Skin of body (tissue), 2 donors: Measurements from ENCODE around the gene AMOTL1. TPM values are rescaled to one million over a fixed set of nuclear protein-coding genes. Genes with fewer than 3 reads are reported as not detected.
A peak's percentile ranks its signal among the peaks of the same experiment; 100 is the strongest.

ENCODE experiments used
- DNase-seq: peaks from one replicate; lab custom pipeline; 2025; lab: John Stamatoyannopoulos, UW
- total RNA-seq: library from RNA; depleted of rRNA; stranded (reverse); fragments of >200 nt; gene quantifications from one replicate; pipeline ENCODE4 v1.2.3, GENCODE V29; 2014

Gene AMOTL1
- total RNA-seq, 1 donor from 2014 or later = 80.7 TPM

GRCh38 chr11:94742665-94743064 is 25.5 kb upstream of the AMOTL1 start:
- DNase-seq = no peak

- no peak for DNase-seq
Measured at GRCh38 chr11:94746721-94747120, 21.4 kb upstream of the AMOTL1 start.

- no peak for DNase-seq
Measured at GRCh38 chr11:94747146-94747545, 21.0 kb upstream of the AMOTL1 start.

GRCh38 chr11:94747601-94748041 is 20.5 kb upstream of the AMOTL1 start:
- DNase-seq = no peak

- DNase-seq = no peak
Measured at GRCh38 chr11:94749369-94749768, 18.8 kb upstream of the AMOTL1 start.

- no peak for DNase-seq
Measured at GRCh38 chr11:94750319-94751217, 17.6 kb upstream of the AMOTL1 start.

- DNase-seq = no peak
Measured at GRCh38 chr11:94751218-94751609, 16.9 kb upstream of the AMOTL1 start.

- no peak for DNase-seq
Measured at GRCh38 chr11:94751786-94752185, 16.4 kb upstream of the AMOTL1 start.

- DNase-seq = no peak
Measured at GRCh38 chr11:94753630-94754029, 14.5 kb upstream of the AMOTL1 start.

GRCh38 chr11:94754335-94754734 is 13.8 kb upstream of the AMOTL1 start:
- DNase-seq = no peak

GRCh38 chr11:94754819-94755218 is 13.3 kb upstream of the AMOTL1 start:
- DNase-seq = no peak

- DNase-seq = no peak
Measured at GRCh38 chr11:94755494-94755893, 12.7 kb upstream of the AMOTL1 start.

- DNase-seq = no peak
Measured at GRCh38 chr11:94757037-94757735, 11.0 kb upstream of the AMOTL1 start.

GRCh38 chr11:94758666-94759065 is 9.5 kb upstream of the AMOTL1 start:
- no peak for DNase-seq

- DNase-seq = peak; percentile 3
Measured at GRCh38 chr11:94759522-94759921, 8.6 kb upstream of the AMOTL1 start.

- no peak for DNase-seq
Measured at GRCh38 chr11:94760296-94760695, 7.9 kb upstream of the AMOTL1 start.

GRCh38 chr11:94762208-94762607 is 5.9 kb upstream of the AMOTL1 start:
- no peak for DNase-seq

GRCh38 chr11:94762995-94763394 is 5.2 kb upstream of the AMOTL1 start:
- DNase-seq = no peak

- DNase-seq = peak; percentile 4
Measured at GRCh38 chr11:94766713-94767206, 1.4 kb upstream of the AMOTL1 start.

GRCh38 chr11:94767291-94767690 is 865 bp upstream of the AMOTL1 start:
- no peak for DNase-seq

GRCh38 chr11:94768602-94769541 is 716 bp downstream of the AMOTL1 start:
- peak; percentile 28 for DNase-seq
